A549 (cell line): ENCODE results near the gene ZNF383.
A peak's percentile ranks its signal among the peaks of the same experiment; 100 is the strongest.

ENCODE experiments used
- CEBPB ChIP-seq, 2 experiments: fragments of >200 bp in 1 of 2; sonication (Bioruptor Twin) in 1 of 2; formaldehyde crosslinking in 1 of 2; IDR thresholded peaks; 2 replicates each; pipeline ENCODE4 v1.6.1; 2012 to 2016
- CTCF ChIP-seq: fragments of >200 bp; sonication (Bioruptor Twin); formaldehyde crosslinking; IDR thresholded peaks from 3 replicates; pipeline ENCODE4 v1.5.1; 2016
- GATA3 ChIP-seq: IDR thresholded peaks from 2 replicates; pipeline ENCODE4 v1.6.1; 2012; ENCODE audit warnings: borderline replicate concordance
- HDAC2 ChIP-seq: fragments of 200-600 bp; sonication (generic); IDR thresholded peaks from 2 replicates; pipeline ENCODE4 v1.6.1; 2016
- POLR2A ChIP-seq: IDR thresholded peaks from 2 replicates; pipeline ENCODE4 v1.6.1; 2012; ENCODE audit warnings: mild to moderate bottlenecking, low read length
- RAD21 ChIP-seq, 2 experiments: fragments of >200 bp in 1 of 2; sonication (Bioruptor Twin) in 1 of 2; formaldehyde crosslinking in 1 of 2; IDR thresholded peaks in 1 of 2; conservative IDR thresholded peaks in 1 of 2; 2 replicates in 1 of 2; 3 replicates in 1 of 2; pipeline ENCODE4 v1.6.1; 2012 to 2018; ENCODE audit warnings: inconsistent platforms in 1 of 2
- RFX5 ChIP-seq: fragments of 450-650 bp; IDR thresholded peaks from 2 replicates; pipeline ENCODE4 v1.7.1; 2014; ENCODE audit warnings: antibody characterized with exemption, mild to moderate bottlenecking, moderate library complexity
- SMC3 ChIP-seq: fragments of >200 bp; sonication (Bioruptor Twin); formaldehyde crosslinking; IDR thresholded peaks from 3 replicates; pipeline ENCODE4 v1.6.1; 2018; ENCODE audit warnings: inconsistent platforms

GRCh38 chr19:37243206-37243632 is 25.2 kb downstream of the ZNF383 start:
- no peak for TF ChIP-seq CTCF
- no peak for TF ChIP-seq RAD21 (conservative IDR thresholded peaks at IDR 0.05 in 1 of 2, IDR thresholded peaks at IDR 0.05 in 1 of 2)
- TF ChIP-seq GATA3 = peak; percentile 71
- no peak for TF ChIP-seq POLR2A
- no peak for TF ChIP-seq CEBPB (IDR thresholded peaks at IDR 0.05)
- no peak for TF ChIP-seq SMC3
- no peak for TF ChIP-seq HDAC2
- TF ChIP-seq RFX5 = no peak
